ENCODE measurements around the gene RBFOX2.

Gene RBFOX2

GRCh38 chr22:35784633-35785032 lies 244.0 kb downstream of the RBFOX2 start:
- no peak for DNase-seq
- Histone ChIP-seq H3K27me3 (no peaks in the 10 kb centered on the region), H3K9me3 (no peaks in the 10 kb centered on the region), H3K4me3 (ENCODE audit: low read depth, low read length) (no peak overlapping the region), H3K4me1 (peaks cover 3% of the 10 kb centered on the region), H3K36me3 (peaks cover 27% of the 10 kb centered on the region)
- TF ChIP-seq, protein P1, sequence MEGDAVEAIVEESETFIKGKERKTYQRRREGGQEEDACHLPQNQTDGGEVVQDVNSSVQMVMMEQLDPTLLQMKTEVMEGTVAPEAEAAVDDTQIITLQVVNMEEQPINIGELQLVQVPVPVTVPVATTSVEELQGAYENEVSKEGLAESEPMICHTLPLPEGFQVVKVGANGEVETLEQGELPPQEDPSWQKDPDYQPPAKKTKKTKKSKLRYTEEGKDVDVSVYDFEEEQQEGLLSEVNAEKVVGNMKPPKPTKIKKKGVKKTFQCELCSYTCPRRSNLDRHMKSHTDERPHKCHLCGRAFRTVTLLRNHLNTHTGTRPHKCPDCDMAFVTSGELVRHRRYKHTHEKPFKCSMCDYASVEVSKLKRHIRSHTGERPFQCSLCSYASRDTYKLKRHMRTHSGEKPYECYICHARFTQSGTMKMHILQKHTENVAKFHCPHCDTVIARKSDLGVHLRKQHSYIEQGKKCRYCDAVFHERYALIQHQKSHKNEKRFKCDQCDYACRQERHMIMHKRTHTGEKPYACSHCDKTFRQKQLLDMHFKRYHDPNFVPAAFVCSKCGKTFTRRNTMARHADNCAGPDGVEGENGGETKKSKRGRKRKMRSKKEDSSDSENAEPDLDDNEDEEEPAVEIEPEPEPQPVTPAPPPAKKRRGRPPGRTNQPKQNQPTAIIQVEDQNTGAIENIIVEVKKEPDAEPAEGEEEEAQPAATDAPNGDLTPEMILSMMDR (IDR thresholded peaks at IDR 0.05; ENCODE audit: low read depth, low read length): no peak

GRCh38 chr22:35783943-35784614 lies 244.5 kb downstream of the RBFOX2 start:
- TF ChIP-seq, protein P1 (IDR thresholded peaks at IDR 0.05; ENCODE audit: low read depth, low read length): no peak
- peaks cover 3% of the 10 kb centered on the region for H3K4me1 ChIP-seq
- no peak for DNase-seq
- peaks cover 26% of the 10 kb centered on the region for H3K36me3 ChIP-seq
- no peak overlapping the region for H3K4me3 ChIP-seq (ENCODE audit: low read depth, low read length)
- H3K9me3 ChIP-seq: no peaks in the 10 kb centered on the region
- H3K27me3 ChIP-seq: no peaks in the 10 kb centered on the region

GRCh38 chr22:35782504-35782903 lies 246.1 kb downstream of the RBFOX2 start:
- Histone ChIP-seq H3K4me1 (peaks cover under 1% of the 10 kb centered on the region; the same call in 1 of the 2 replicates), H3K9me3 (no peaks in the 10 kb centered on the region), H3K27me3 (no peaks in the 10 kb centered on the region), H3K36me3 (peaks cover 20% of the 10 kb centered on the region), H3K4me3 (ENCODE audit: low read depth, low read length) (no peak overlapping the region)
- TF ChIP-seq, protein P1 (IDR thresholded peaks at IDR 0.05; ENCODE audit: low read depth, low read length): no peak
- DNase-seq: no peak

DNA sequence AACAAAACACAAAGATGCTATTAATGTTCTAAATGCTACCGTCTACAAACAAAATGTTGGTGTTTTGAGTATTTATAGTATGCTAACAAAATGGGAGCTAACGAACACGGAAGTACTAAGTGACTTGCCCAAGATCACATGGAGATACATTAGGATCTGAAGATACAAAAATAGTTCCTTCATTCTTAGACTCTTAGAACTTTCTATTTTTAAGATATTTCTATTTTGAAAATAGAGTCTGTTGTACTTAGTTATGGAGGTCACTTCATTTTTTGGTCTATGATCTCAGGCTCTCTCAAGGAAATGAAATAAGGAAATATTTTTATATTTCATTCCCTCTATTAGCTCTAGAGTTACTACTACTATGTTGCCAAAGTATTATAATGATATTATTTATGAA lies 246.7 kb downstream of the RBFOX2 start:
- Histone ChIP-seq H3K4me3 (ENCODE audit: low read depth, low read length) (no peak overlapping the region), H3K4me1 (no peaks in the 10 kb centered on the region), H3K9me3 (no peaks in the 10 kb centered on the region), H3K36me3 (peaks cover 24% of the 10 kb centered on the region), H3K27me3 (no peaks in the 10 kb centered on the region)
- TF ChIP-seq, protein P1 (IDR thresholded peaks at IDR 0.05; ENCODE audit: low read depth, low read length): no peak
- no peak for DNase-seq

DNA sequence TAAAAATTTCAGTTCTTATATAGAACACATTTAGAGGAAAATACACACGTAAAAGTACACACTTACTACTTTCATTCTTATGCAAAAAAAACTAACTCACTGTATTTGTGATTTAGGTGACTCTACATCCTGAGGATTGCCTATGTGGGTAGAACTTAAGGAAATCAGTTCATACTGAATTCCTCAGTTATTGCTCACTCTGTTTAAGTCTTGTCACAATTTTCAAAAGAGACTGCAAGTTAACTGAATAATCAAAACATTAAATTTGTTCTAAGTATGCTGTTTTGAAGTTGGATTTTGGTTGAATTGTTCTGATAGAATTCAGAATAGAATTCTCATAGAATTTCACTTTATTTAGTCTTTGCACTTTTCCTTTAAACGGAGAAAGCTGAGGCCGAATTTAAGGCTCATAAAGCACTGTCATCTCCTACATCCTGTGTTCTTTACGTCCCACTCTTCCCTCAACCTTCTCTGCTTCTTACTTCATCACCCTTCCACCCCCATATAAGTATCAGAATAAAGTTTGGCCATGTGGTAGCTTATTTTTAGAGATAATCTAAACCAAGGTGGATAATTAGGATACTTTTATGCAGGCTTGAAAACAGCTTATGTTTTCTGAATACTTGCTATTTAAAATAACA lies 251.2 kb downstream of the RBFOX2 start:
- H3K36me3 ChIP-seq: peaks cover 18% of the 10 kb centered on the region; the same call in 1 of the 2 replicates
- H3K4me1 ChIP-seq: no peaks in the 10 kb centered on the region; the same call in 1 of the 2 replicates
- no peak overlapping the region for H3K4me3 ChIP-seq (ENCODE audit: low read depth, low read length)
- no peak for DNase-seq
- no peaks in the 10 kb centered on the region for H3K27me3 ChIP-seq
- no peaks in the 10 kb centered on the region for H3K9me3 ChIP-seq
- TF ChIP-seq, protein P1 (IDR thresholded peaks at IDR 0.05; ENCODE audit: low read depth, low read length): no peak

DNA sequence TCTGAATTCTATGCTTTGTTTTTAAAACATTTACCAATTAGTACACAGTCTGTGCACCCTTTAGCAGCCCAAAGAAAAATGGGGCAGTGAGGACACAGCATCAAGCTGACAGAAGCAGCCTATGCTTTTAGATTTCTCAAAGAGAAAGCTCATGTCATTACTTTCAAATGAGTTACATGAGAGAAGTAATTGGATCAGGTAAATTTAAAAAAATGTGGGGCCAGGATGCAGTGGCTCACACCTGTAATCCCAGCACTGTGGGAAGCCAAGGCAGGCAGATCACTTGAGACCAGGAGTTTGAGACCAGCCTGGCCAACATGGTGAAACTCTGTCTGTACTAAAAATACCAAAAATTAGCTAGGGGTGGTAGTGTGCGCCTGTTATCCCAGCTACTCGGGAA lies 253.3 kb downstream of the RBFOX2 start:
- H3K27me3 ChIP-seq: no peaks in the 10 kb centered on the region

More for the DNA sequence above, 253.3 kb downstream of the RBFOX2 start:
- no peak overlapping the region for H3K4me3 ChIP-seq (ENCODE audit: low read depth, low read length)
- no peaks in the 10 kb centered on the region for H3K9me3 ChIP-seq
- DNase-seq: no peak
- TF ChIP-seq, protein P1 (IDR thresholded peaks at IDR 0.05; ENCODE audit: low read depth, low read length): no peak
- H3K36me3 ChIP-seq: peaks cover 19% of the 10 kb centered on the region
- H3K4me1 ChIP-seq: peaks cover 4% of the 10 kb centered on the region; the same call in 1 of the 2 replicates

Data from BE2C (cell line).